NCI-H460 (cell line): ENCODE measurements around the gene SMCO3. TPM values are rescaled to one million over a fixed set of nuclear protein-coding genes. Genes with fewer than 3 reads are reported as not detected.

Experiments
- DNase-seq: peaks from one replicate; pipeline ENCODE4 v3.0.0-alpha.2; 2016; ENCODE audit warnings: low read depth; ENCODE audit errors: extremely low read depth
- polyA plus RNA-seq: library from polyadenylated mRNA; depleted of rRNA; stranded (reverse); fragments of >200 nt; gene quantifications from 2 replicates; pipeline ENCODE4 v1.2.3, GENCODE V29; 2014; cell fraction: nucleus; rRNA removed
- total RNA-seq: library from RNA; depleted of rRNA; stranded (reverse); fragments of >200 nt; shearing (Covaris generic); gene quantifications from 2 replicates; pipeline ENCODE4 v1.2.3, GENCODE V29; 2014; rRNA removed

Gene SMCO3
- total RNA-seq: not detected in 2 replicates
- not detected in 2 replicates for polyA plus RNA-seq

DNA sequence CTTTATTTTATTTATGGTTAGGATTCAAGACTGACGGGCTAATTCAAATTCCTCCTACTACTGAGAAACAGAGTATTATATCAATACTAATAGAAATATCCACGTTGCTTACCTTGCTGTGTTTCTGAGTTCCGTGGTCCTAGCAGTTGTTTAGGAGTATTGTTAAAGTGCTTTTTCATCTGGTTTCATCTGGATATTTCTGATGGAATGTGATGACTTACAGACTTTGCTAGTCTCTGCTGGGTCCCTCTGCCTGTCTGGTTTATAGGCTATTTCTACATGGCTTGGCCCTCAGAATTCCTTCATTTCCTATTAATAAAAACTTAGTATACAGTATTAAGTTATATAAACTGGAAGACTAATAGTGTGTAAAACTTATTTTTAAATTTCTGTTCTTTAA is at the start of gene SMCO3:
SMCO3 (minus strand) TSS at position 169 of the 400 bp plus-strand sequence. CDS start 7,502 bp downstream, outside the sequence.
- no peak for DNase-seq

DNA sequence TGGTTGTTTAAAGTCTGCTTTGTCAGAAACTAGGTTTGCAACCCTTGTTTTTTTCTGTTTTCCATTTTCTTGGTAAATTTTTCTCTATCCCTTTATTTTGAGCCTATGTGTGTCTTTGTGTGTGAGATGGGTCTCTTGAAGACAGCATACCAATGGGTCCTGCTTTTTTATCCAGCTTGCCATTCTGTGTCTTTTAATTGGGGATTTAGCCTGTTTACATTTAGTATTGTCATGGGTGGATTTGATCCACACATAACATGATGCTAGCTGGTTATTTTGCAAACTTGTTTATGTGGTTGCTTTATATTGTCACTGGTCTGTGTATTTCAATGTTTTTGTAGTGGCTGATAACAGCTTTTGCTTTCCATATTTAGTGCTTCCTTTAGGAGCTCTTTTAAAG is 46.5 kb upstream of the SMCO3 start:
- DNase-seq: no peak

DNA sequence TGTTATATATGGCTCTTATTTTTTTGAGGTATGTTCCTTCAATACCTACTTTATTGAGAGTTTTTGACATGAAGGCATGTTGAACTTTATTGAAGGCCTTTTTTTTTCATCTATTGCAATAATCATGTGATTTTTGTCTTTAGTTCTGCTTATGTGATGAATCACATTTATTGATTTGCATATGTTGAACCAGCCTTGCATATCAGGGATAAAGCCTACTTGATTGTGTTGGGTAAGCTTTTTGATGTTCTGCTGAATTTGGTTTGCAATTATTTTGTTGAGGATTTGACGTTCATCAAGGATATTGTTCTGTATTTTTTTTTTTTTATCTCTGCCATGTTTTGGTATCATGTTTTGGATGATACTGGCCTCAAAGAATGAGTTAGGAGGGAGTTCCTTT is 44.5 kb upstream of the SMCO3 start:
- DNase-seq: no peak

DNA sequence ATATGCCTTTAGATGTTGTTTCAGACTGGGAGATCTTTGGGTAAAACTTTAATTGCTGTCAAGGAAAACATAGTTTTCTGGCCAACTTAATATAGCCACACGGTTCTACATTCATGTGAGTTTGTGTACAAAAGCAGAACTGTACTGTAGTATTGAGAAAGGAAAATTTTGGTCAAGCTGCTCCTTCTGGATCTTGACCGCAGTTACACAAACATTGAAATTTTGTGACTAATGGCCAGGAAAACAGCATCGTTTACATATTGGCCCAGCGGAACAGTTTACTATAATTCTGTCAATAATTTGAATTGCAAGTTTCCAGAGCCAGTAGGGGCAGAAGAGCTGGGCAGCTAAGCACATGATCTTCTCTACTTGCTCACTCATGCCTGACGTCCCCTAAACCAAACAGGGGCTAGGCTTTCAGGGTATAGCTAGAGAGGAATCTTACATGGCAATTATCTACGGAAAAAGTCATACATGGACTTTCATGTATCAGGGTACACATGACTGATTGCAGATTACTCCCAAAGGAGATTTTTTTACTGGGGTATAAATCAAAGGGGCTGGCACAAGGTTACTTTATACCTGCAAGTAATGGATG is 40.7 kb upstream of the SMCO3 start:
- DNase-seq: no peak

DNA sequence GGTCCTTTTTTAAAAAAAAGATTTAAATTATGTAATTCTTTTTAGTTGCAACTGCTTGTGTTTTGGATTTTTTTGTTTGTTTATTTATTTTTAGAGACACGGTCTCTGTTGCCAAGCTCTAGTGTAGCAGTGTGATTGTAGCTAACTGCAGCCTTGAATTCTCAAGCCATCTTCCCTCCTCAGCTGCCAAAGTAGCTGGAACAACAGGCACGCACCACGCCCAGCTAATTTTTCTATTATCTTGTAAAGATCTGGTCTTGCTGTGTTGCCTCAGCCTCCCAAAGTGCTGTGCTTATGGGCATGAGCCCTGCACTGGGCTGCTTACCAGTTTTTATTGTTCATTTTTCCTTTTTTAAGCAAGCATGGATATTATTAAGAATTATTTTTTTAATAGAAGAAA is 40.0 kb upstream of the SMCO3 start:
- no peak for DNase-seq

DNA sequence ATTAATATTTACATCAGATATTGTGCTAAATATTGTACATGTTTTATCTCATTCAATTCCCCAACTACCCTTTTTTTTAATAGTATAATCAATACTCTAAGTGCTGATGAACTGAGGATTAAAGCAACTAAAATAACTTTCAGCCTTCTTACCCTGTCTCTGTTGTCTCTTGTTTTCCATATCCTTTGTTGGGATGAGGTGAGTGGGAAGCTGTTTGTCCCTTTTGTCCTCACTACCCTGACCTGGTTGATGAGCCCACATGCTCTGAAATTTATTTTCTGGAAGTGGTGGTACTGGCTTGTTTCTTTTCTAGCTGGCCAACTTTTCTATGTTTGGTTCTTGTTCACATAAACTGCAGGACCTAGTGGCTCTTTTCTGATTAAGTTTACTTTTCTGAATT is 38.9 kb upstream of the SMCO3 start:
- no peak for DNase-seq

DNA sequence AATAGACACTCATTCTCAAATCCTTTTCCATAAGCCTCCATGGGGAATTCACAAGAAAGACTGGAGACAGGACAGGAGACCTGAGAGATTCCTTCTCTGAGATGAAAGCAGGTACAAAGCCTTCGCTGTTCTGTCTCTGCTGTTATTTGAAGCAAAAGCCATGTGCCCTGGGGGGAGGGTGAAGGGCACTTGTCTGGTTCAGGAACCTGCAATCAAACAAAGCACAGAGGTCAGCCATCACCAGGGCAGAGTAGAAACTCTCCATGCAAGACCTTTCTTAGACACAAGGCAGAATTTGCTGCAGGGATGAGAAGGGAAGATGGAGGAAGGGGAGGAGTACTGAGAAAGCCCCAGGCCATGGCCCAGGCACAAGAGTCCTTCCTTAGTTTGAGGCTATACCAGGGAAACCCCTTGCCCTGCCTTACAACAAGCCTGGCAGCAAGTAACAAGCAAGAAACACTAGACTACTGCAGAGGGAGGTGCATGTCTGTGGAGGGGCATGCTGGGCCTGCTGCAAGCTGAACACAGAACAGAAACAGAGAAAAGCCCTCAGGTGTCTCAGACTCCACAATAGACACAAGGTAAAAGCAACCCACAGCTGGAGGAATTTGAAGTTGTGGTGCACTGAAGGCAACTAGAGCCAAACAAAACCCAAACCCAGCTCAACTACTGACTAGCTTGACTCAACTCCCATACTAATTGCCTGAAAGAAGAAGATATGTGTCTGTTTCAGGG is 37.1 kb upstream of the SMCO3 start:
- no peak for DNase-seq

DNA sequence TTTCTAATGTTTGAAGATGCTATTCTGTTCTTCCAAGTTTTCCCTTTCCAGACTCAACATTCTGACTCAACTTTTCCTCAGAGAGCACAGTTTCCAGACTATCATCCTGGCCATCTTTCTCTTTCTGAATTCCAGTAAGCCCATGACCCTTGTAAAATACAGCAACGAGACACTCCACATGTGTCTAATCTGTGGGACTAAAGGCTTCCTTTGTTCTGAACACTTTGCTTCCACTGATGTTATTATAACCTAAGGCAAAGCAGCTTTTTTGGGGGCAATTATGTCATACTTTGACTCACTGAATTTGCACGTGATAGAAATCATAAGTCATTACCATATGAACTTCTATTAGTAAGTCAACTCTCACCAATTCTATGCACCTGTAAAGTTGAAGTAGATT is 35.7 kb upstream of the SMCO3 start:
- no peak for DNase-seq

DNA sequence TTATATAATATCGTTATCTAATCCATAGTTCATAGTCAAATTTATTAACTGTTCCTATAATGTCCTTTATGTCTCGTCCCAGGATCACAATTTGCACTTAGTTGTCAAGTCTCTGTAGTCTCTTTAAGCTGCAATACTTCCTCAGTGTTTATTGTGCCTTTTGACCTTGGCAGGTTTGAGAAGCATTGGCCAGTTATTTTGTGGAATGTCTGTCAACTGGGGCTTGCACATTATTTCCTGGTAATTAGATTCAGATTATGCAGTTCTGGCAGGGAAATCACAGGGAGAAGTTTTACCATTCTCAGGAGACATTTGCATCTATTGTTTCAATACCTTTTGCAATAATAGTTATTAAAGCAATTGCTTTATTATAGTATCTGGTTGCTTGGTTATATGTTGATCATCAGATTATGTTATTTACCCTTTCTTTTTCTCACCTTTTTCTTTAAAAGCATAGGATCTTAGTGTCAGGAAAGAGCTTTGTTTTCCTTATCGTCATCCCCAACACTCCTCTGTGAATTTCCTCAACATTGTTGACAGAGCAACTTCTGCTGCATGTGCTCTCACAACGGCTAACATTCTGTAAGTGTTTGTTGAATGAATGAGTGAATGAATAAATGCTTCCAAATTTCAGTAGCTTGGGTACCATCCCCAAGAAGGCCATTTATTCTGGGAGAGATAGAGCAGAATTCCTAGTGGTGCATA is 33.0 kb upstream of the SMCO3 start:
- no peak for DNase-seq

DNA sequence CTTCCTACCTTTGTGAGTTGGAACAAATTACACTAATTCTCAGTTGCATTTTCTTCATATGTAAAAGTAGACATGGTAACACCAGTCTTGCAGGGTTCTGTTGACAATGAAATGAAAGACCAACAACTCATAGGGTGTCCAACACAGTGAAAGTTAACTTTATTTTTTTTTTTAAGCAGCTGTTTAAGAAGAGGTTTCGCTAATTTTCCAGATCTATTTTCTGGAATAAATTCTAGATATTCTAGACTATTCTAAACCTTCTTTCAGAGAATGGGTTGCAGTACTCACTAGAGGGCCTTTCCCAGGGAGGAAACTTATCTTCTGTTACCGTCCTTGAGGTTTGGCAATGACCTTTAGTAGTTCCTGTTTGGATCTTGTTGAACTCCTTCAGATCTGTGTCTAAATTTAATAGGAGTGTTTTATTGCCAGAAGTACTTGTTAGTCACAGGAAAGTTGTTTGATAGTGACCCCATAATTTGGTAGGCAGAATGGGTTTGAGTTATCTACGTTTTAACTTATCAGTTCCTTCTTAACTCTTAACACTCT is 32.1 kb upstream of the SMCO3 start:
- no peak for DNase-seq

DNA sequence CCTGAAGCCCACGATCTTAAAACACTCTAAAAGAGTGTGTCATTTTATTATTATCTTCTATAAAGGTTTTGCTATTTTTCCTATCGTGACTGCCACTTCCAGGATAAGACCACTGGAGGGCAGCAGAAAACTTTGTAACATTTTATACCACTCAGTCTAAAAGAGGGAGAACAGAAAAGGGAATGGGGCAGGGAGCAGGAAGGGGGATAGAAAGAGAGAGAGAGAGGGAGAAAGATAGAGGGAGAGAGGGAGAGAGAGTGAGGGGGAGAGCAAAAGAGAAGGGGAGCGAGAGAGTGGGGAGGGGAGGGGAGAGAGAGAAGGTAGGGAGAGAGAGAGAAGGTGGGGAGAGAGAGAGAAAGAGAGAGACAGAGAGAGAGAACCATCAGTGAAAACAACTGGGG is 31.4 kb upstream of the SMCO3 start:
- DNase-seq: peak; percentile 52

DNA sequence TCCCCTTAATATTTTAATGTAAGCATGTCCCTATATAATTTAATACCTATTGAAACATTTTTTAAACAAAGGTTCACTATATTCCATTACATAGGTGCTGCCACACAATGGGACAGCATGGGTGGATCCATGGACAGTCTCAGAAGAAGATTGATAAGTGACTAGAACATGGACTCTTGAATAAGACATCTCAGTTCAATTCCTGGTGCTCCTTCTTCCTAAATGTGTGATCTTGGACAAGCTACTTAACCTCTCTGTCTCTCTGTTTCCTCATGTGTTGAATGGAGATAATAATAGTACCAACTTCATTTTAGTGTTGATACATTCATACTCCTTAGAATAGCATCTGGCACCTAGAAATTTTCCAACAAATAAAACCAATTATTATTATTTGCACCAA is 30.4 kb upstream of the SMCO3 start:
- DNase-seq: no peak

DNA sequence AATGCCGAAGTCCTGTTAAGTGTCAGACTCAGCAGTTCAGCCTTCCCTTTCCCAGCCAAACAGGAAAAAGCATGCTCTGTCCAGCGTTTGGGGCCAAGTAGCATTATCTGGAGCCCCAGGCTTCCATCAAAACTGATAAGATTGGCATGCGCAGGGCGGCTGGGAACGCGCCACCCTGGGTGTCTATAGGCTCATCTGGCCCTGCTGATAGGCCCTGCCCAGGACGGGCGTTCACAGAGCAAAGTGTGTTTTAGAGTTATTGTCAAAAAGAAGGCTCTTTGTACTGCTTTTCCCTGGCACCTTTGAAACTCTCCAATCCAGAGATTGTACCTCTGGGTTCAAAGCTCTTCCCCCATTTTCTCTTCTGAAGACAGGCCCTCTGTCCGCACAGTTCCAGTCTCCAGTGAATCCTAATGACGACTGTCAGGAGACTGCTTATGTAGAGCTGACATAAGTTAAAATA is 29.5 kb upstream of the SMCO3 start, which contains the start of gene ART4:
ART4 (minus strand) TSS at position 102 of the 463 bp plus-strand sequence. CDS start 413 bp downstream, outside the sequence.
- no peak for DNase-seq

DNA sequence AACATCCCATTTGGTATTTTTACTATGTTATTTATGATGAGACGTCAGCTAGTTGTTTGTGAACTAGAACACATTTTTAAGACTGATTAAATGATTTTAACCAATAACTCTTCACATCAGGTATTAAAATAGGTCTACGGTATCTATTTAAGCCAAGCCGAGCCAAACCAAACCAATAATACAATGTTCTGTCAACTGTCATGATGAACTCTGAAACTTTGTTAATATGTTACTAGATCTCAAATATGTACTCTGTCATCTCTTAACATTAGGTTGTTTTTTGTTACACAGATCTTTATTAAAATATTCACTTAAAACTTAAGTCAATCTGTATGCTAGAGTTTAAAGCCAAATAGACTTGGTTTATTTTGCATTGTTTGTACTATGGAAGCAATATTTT is 28.3 kb upstream of the SMCO3 start:
- no peak for DNase-seq

DNA sequence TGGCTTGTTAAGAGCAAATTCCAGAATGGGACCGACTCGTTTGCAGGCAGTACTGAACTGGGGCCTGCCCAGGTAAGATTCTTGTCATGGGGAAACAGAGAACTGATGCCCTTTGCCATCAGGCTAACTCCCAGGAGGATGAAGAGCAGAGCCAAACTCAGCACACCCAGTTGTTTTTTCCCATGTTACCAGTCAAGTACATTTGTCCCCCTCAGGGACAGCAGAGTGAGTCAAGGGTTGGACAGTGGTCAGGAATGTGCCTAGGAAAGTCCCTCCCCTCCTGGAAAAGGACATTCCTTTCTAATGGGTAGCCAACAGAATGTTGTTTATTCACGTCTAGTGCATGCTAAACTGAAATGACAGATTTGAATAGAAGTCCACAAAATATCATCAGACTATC is 27.8 kb upstream of the SMCO3 start:
- DNase-seq: no peak

DNA sequence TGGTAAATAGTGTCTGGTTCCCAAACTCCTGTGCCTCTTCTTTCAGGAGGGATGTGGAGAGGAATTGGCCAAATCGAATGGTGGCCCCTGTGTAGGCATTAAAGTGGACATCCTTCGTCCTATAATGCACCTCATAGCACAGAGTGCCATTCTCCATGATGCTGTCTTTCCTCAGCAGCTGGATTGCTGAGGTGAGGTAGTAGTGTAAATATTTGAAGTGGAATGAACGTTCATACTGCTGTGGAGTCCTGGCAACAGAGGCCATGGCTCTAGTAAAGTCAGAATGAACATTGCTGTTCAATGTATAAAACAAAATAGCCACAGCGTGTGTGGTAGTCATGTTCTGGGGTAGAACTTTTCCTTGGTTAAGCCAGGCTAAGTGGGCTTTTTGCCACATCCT is 26.6 kb upstream of the SMCO3 start:
- no peak for DNase-seq

DNA sequence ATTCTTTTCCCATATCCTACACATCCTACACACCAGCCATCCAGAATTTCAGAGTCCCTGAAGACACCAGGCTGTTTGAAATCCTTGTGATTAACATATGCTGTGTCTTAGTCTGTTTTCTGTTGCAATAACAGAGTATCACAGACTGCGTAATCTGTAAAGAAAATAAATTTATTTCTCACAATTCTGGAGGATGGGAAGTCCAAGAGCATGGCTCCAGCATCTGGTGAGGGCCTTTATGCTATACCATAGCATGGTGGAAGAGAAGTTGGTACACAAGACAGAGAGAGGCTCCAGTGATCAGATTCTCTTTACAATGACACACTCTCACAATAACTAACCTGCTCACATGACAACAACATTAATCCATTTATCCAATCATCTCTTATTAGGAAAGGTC is 25.3 kb upstream of the SMCO3 start:
- DNase-seq: no peak

DNA sequence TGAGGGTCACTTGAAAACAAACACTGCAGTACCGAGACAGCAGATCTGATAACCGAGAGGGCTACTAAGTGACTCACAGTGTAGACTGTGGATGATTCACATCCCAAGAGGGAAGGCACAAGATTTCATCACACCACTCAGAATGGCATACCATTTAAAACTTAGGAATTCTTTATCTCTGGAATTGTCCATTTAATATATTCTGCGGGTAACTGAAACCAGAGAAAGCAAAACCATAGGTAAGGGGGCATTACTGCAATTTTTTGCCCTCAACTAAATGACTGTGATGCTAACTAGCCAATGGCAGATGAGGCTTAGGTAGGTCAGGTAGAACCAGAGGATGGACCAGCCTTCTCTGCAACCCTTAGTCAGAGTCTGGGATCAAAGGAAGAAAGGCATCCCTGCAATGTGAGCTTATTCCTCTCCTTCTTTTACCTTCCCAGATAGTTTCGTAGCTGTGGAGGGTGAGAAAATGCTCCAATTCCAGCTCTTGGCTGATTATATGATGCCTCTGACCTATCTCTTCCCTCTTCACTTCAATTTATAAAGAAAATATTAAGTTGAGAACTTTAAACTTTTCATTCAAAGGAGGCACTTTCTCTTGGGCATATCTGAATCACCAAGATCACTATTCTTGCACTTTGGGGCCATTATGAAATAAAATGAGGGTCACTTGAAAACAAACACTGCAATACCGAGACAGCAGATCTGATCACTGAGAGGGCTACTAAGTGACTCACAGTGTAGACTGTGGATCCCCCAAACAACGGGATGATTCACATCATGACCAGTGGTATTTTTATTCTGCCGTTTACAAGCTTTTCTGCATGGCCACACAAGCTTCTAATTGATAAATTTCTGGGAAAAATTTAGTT is 22.6 kb upstream of the SMCO3 start:
- peak; percentile 43 for DNase-seq

DNA sequence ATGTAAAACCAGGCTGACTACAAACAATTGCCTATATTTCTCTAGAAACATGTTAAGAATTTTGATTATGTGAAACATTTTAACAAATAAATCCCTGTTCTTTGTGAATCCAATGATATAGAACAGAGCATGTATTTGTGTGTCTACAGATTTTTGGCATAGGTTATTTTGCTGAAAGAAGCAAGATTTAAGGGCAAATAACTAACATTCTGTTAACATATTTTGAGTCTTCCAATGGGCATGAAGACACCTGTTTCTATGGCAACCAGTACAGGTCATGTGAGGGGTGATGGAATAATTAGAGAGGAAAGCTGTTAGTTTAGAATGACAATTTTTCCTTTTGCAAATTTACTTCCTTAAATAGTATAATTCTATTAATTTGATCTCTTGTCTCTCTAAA is 20.5 kb upstream of the SMCO3 start:
- DNase-seq: no peak

DNA sequence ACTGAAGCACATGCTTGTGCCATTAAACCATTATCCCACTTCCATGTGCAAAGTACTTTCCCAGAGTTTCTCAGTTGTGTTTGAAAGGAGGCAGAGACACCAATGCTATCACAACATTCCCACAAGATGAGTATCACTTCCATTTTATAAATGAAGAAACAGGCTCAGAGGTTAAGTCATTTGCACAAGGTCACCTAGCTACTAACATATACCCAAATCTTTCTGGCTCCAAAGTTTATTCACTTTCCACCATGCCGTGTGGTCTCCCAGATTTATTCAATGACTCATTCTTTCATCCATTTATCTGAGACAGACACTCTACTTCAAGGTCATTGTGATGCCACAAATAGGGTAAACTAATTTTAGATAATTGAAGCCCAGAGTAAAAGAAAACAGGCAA is 20.0 kb upstream of the SMCO3 start:
- no peak for DNase-seq
